ENCODE measurements around the gene GLP2R.

GLP2R gene

DNA sequence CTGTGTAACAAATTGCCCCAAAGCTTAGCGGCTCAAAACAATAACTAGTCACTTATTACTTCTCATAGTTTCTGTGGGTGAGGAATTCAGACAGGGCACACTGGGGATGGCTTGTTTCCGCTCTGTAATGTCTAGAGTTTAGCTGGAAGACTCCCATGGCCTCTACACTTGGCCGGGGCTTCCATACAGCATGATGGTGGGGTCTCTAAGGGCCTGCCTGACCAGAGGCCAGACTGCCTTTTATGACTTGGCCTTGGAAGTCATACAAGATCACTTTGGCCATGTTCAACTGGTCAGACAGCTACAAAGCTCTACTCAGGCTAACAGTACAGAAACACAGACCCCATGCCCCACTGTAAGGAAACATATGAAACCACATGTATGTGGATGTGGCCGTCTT, 8.2 kb downstream of the GLP2R start:
- TF ChIP-seq REST (IDR thresholded peaks at IDR 0.05; ENCODE audit: insufficient read depth in 1 of 2, low read depth in 2 of 2, low read length in 2 of 2), result no peak
- no peak for TF ChIP-seq TAF1 (IDR thresholded peaks at IDR 0.05; ENCODE audit: borderline replicate concordance, insufficient read depth, low read length)
- no peak for TF ChIP-seq FOXP2 (optimal IDR thresholded peaks at IDR 0.05; ENCODE audit: borderline replicate concordance, extremely low read depth, extremely low read length, insufficient read depth)
- no peak for TF ChIP-seq SIN3A (IDR thresholded peaks at IDR 0.05; ENCODE audit: borderline replicate concordance, insufficient read depth, low read length)
- TF ChIP-seq POLR2AphosphoS5 (IDR thresholded peaks at IDR 0.05; ENCODE audit: low read depth, low read length), result no peak

GRCh38 chr17:9837551-9838471, 12.1 kb downstream of the GLP2R start:
- TF ChIP-seq TAF1 (IDR thresholded peaks at IDR 0.05; ENCODE audit: borderline replicate concordance, insufficient read depth, low read length) (no peak), SIN3A (IDR thresholded peaks at IDR 0.05; ENCODE audit: borderline replicate concordance, insufficient read depth, low read length) (no peak)

DNA sequence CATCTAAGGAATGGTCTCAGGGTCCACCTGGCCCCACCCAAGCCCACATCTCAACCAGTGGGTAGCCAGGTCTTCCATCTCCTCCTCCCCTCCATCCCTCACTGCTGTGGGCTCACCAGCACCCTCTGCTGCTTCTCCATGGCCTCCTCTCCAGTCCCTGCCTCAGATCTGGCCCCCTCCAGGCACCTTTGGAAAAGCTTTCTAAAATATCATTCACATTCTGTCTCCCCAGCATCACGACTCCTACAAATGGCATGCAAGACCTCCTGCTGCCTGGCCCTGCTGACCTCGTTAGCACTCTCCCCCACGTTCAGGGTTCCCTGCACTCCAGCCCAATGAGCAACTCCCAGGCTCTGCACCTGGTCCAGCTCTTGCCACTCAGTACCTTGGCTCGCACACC, 13.7 kb downstream of the GLP2R start:
- TF ChIP-seq SIN3A (IDR thresholded peaks at IDR 0.05; ENCODE audit: borderline replicate concordance, insufficient read depth, low read length) (no peak), POLR2AphosphoS5 (IDR thresholded peaks at IDR 0.05; ENCODE audit: low read depth, low read length) (no peak), REST (IDR thresholded peaks at IDR 0.05; ENCODE audit: insufficient read depth in 1 of 2, low read depth in 2 of 2, low read length in 2 of 2) (no peak), TAF1 (IDR thresholded peaks at IDR 0.05; ENCODE audit: borderline replicate concordance, insufficient read depth, low read length) (no peak), FOXP2 (optimal IDR thresholded peaks at IDR 0.05; ENCODE audit: borderline replicate concordance, extremely low read depth, extremely low read length, insufficient read depth) (no peak)

- TF ChIP-seq TAF1 (IDR thresholded peaks at IDR 0.05; ENCODE audit: borderline replicate concordance, insufficient read depth, low read length) (no peak), FOXP2 (optimal IDR thresholded peaks at IDR 0.05; ENCODE audit: borderline replicate concordance, extremely low read depth, extremely low read length, insufficient read depth) (no peak), SIN3A (IDR thresholded peaks at IDR 0.05; ENCODE audit: borderline replicate concordance, insufficient read depth, low read length) (no peak), POLR2AphosphoS5 (IDR thresholded peaks at IDR 0.05; ENCODE audit: low read depth, low read length) (no peak), REST (IDR thresholded peaks at IDR 0.05; ENCODE audit: insufficient read depth in 1 of 2, low read depth in 2 of 2, low read length in 2 of 2) (no peak)
Observed at GRCh38 chr17:9842057-9842758, 16.5 kb downstream of the GLP2R start.

DNA sequence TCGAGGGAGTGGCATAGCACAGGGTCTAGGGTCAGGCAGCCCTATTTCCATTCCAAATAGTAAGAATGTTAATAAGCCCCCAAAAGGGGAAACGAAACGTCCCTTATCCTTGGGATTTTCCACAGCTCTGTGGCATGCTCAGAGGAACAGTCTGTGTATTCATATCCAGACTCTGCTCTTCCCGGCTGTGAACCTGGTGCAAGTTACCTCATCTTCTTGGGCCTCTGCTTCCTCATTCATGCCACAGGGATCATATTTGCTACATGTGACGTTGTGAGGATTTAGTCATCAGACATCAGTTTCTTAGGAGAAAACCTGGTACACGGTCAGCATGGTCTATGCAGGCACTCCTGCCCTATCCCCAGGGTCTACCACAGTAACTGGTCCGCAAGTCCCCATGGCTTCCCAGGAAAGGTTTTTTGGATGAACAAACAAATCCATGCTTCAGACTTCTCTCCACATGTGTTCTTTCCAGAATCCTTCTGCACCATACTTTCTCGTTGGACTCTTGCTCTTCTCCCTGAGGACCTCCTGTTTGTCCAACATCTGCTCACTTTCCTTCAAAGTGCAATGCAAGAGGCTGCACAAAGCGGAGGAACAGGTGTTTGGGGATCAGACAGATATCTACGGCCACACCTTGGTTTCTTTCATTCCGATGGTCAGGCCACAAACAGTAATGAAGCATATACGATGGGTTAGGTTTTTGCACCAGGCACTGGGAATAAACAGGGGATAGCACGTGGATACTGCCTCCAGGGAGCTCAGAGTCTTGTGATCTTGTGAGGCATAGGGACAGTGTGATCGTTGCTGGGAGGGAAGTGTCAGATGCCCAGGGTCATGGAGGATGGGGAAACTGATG, 17.7 kb downstream of the GLP2R start:
- no peak for TF ChIP-seq POLR2AphosphoS5 (IDR thresholded peaks at IDR 0.05; ENCODE audit: low read depth, low read length)
- no peak for TF ChIP-seq FOXP2 (optimal IDR thresholded peaks at IDR 0.05; ENCODE audit: borderline replicate concordance, extremely low read depth, extremely low read length, insufficient read depth)
- TF ChIP-seq SIN3A (IDR thresholded peaks at IDR 0.05; ENCODE audit: borderline replicate concordance, insufficient read depth, low read length), result no peak
- no peak for TF ChIP-seq TAF1 (IDR thresholded peaks at IDR 0.05; ENCODE audit: borderline replicate concordance, insufficient read depth, low read length)
- no peak for TF ChIP-seq REST (IDR thresholded peaks at IDR 0.05; ENCODE audit: insufficient read depth in 1 of 2, low read depth in 2 of 2, low read length in 2 of 2)

All from PFSK-1 (cell line).